GM18499 (cell line): ENCODE data around the gene SP2.

Experiments used
- ATAC-seq: cut with Tn5 transposase; IDR thresholded peaks from one replicate; pipeline ENCODE4 v1.9.1; 2021; ENCODE audit warnings: moderate number of reproducible peaks; ENCODE audit not compliant: insufficient read depth, unreplicated experiment

Gene SP2

GRCh38 chr17:47888293-47888692 lies 7.7 kb upstream of the SP2 start:
- ATAC-seq, result no peak

GRCh38 chr17:47889734-47890529 lies 6.1 kb upstream of the SP2 start:
- no peak for ATAC-seq

GRCh38 chr17:47891545-47892088 lies 4.4 kb upstream of the SP2 start:
- no peak for ATAC-seq

- ATAC-seq, result no peak
Observed at GRCh38 chr17:47894498-47895346, 1.3 kb upstream of the SP2 start.

DNA sequence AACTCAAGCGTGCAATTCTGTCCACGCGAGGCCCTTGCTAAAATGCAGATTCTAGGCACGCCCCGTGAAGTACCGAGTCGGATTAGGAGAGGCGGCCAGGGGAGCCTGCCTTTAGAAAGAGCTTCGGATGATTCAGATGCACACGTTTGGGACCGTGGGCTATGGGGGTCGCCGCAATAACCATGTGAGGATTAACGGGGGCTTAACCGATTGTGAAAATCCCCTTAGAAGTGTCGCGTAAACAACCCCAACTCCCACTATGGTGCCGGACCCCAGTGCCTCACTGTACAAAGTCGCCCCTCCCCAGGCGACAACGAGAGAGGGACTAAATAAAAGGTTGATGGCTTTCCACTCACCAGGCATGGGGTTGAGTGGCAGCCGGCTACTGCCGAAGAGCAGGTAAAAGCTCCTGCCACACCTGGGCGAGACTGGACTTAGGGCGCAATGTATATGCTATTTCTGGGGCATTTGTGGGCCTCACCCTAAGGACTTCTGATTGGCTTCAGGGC lies 635 bp upstream of the SP2 start:
- no peak for ATAC-seq

- ATAC-seq, result no peak
Observed at GRCh38 chr17:47896672-47897490, 845 bp downstream of the SP2 start.

DNA sequence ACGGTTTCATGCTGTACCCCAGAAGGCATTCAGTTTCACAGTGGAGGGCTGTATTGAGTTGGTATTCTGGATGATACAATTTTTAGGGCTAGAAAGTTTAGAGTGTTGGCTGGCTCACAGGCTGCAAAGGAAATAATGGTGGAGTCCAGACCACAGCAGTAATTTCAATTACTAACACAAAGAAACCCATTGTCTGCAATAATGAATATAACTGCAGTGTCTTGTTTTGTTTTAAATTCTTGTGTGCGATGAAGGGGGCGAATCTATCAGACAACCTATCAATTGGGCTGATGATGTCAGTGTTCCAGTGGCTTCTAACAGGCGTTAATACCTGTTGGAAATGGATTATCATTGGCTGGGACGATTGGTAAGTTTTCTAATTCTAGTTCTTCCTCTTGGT lies 1.5 kb downstream of the SP2 start:
- ATAC-seq, result no peak

GRCh38 chr17:47898241-47898640 lies 2.2 kb downstream of the SP2 start:
- no peak for ATAC-seq

DNA sequence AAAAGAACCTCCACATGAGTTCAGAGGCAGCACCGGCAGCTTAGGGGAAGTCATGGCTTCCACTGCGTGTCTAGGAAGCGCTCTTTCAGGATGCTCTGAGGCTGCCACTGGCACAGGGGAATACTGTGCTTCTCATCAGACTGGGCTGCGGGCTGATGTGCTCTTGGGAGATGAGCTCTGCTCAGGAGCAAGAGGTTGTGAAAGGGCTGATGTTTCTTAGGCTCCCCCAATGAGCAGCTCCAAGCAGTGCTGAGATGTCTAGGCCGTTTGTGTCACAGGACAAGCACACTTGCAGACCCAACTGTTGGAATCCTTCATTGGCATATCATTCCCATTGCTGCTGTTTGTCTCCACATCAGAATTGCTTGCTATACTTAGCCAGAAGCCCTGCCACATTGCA lies 3.6 kb downstream of the SP2 start:
- no peak for ATAC-seq

DNA sequence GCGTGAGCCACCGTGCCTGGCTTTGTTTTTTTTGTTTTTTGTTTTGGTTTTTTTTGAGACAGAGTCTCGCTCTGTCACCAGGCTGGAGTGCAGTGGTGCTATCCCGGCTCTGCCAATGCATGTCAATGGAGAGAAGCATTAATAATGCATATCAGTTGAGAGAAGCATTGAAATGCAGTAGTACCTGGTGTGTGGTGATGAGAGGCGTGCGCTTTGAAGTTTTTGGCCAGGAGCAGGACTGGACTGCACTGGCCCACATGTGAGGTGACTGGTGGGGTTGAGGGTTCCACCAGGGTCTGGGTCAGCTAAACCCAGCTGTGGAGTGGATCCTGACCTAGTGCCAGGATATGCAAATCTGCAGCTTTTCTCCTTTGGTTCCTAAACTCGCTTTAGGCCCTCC lies 5.4 kb downstream of the SP2 start:
- no peak for ATAC-seq

GRCh38 chr17:47902039-47902744 lies 6.2 kb downstream of the SP2 start:
- no peak for ATAC-seq

DNA sequence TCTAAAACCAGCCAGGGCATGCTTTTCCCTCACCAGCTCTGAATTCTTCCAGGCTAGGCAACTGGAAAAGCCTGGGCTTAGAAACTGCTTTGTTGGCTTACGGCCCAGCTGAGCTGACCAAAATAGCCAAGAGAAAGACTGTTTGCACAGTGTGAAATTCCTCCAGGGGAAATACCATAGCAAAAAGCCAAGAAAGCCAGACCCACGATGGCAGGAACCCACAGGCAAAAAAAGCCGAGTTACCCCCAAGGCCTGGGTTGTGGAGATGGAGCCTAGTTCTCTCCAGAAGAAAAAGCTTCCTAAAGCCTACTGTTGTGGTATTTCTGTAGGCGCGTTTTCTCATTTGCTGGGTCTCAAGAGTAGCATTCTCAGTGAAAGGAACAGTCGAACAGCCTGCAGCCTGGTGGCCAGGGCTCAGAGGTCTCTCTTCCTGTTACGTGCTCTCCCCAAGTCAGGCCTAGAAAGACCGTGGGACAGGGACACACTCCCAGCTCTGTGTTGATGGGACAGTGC lies 9.2 kb downstream of the SP2 start:
- no peak for ATAC-seq

GRCh38 chr17:47906443-47906842 lies 10.4 kb downstream of the SP2 start:
- no peak for ATAC-seq

DNA sequence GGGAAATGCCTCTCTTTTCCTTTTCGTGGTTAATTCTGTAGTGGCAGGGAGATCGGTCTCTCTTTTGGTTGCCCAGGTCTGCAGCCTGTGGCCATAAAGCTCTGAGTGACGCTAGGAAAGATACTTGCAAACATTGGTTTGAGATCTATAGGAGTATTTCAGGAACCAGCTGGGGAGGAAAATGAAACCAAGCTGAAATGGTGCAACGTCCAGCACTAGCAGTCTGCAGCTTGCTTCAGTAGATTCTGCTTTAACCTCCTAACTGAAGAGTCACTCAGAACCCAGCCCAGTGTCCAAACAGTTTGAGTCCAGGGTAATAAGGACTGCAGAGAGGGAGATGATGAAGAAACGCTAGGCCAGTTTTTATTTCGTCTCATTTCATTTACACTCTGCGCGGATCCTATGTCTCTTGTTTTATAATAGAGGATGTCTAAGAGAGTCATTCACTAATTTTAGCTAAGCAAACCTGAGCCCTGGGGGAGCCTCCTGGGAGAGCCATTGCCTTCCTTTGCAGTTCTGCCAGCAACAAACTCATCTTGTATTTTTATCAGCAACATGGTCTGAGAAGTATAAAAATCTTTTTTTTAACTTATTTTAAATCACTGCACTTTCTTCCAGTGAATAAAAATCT lies 12.0 kb downstream of the SP2 start:
- ATAC-seq, result no peak

GRCh38 chr17:47913050-47913449 lies 17.0 kb downstream of the SP2 start:
- ATAC-seq, result no peak

GRCh38 chr17:47914306-47914948 lies 18.4 kb downstream of the SP2 start:
- ATAC-seq, result no peak

- no peak for ATAC-seq
Observed at GRCh38 chr17:47915776-47916398, 19.9 kb downstream of the SP2 start.
